KMS-11 (cell line): ENCODE results near the gene NFKBIL1.

Experiments
- H2AFZ ChIP-seq: fragments of 200-600 bp; sonication (generic); 2 replicates; pipeline ENCODE4 v1.6.1; 2016; ENCODE audit warnings: antibody characterized with exemption, mixed run types, low read depth
- H3K27ac ChIP-seq: fragments of 200-600 bp; sonication (generic); 2 replicates; pipeline ENCODE4 v1.6.1; 2016; ENCODE audit warnings: mild to moderate bottlenecking, mixed run types
- H3K27me3 ChIP-seq: fragments of 200-600 bp; sonication (generic); 2 replicates; pipeline ENCODE4 v1.6.1; 2017; ENCODE audit warnings: mild to moderate bottlenecking, low read depth, mixed run types, moderate library complexity; ENCODE audit not compliant: insufficient read depth
- H3K36me3 ChIP-seq: fragments of 200-600 bp; sonication (generic); 2 replicates; pipeline ENCODE4 v1.6.1; 2017; ENCODE audit warnings: mild to moderate bottlenecking, mixed run types; ENCODE audit not compliant: insufficient read depth
- H3K4me1 ChIP-seq: fragments of 200-600 bp; sonication (generic); 2 replicates; pipeline ENCODE4 v1.6.1; 2016; ENCODE audit warnings: mild to moderate bottlenecking, low read depth, mixed run types; ENCODE audit not compliant: poor library complexity, severe bottlenecking
- H3K4me2 ChIP-seq: fragments of 200-600 bp; sonication (generic); 2 replicates; pipeline ENCODE4 v1.7.0; 2016; ENCODE audit warnings: mild to moderate bottlenecking, mixed run types
- H3K4me3 ChIP-seq: fragments of 200-600 bp; sonication (generic); IDR thresholded peaks from 2 replicates; pipeline ENCODE4 v1.6.1; 2017; ENCODE audit warnings: low read depth, low read length, mixed read lengths; ENCODE audit not compliant: insufficient read depth
- H3K79me2 ChIP-seq: fragments of 200-600 bp; sonication (generic); 2 replicates; pipeline ENCODE4 v1.6.1; 2016; ENCODE audit warnings: low read depth, mixed run types; ENCODE audit not compliant: insufficient read depth
- H3K9ac ChIP-seq: fragments of 200-600 bp; sonication (generic); 2 replicates; pipeline ENCODE4 v1.6.1; 2016; ENCODE audit warnings: mild to moderate bottlenecking, mixed run types
- H4K20me1 ChIP-seq: fragments of 200-600 bp; sonication (generic); 2 replicates; pipeline ENCODE4 v1.6.1; 2016; ENCODE audit warnings: mild to moderate bottlenecking, mixed run types; ENCODE audit not compliant: insufficient read depth
- CTCF ChIP-seq: fragments of 200-600 bp; sonication (generic); conservative IDR thresholded peaks from 2 replicates; pipeline ENCODE4 v1.6.1; 2017; ENCODE audit warnings: low read depth, mild to moderate bottlenecking, antibody characterized with exemption, low read length, moderate library complexity, mixed read lengths

The NFKBIL1 gene

GRCh38 chr6:31530659-31531058 is 16.7 kb upstream of the NFKBIL1 start:
- Histone ChIP-seq H3K4me1 (no peaks in the 10 kb centered on the region), H3K79me2 (no peaks in the 10 kb centered on the region; the same call in 1 of the 2 replicates), H3K4me2 (no peak overlapping the region), H3K36me3 (no peaks in the 10 kb centered on the region), H2AFZ (no peak overlapping the region), H3K9ac (no peak overlapping the region), H4K20me1 (peaks cover 2% of the 10 kb centered on the region; the same call in 1 of the 2 replicates), H3K27ac (no peak overlapping the region), H3K27me3 (no peaks in the 10 kb centered on the region), H3K4me3 (no peak overlapping the region)
- no peak for TF ChIP-seq CTCF

- H3K27ac ChIP-seq, result no peak overlapping the region
- H2AFZ ChIP-seq, result no peak overlapping the region
- no peak for TF ChIP-seq CTCF
- peaks cover 3% of the 10 kb centered on the region; the same call in 1 of the 2 replicates for H3K36me3 ChIP-seq
- H3K27me3 ChIP-seq, result no peaks in the 10 kb centered on the region
- no peaks in the 10 kb centered on the region for H3K4me1 ChIP-seq
- no peak overlapping the region for H3K4me2 ChIP-seq
- no peak overlapping the region for H3K9ac ChIP-seq
- peaks cover 4% of the 10 kb centered on the region; the same call in 1 of the 2 replicates for H3K79me2 ChIP-seq
- peaks cover 6% of the 10 kb centered on the region; the same call in 1 of the 2 replicates for H4K20me1 ChIP-seq
- no peak overlapping the region for H3K4me3 ChIP-seq
Measured at GRCh38 chr6:31531162-31531561, 16.2 kb upstream of the NFKBIL1 start.

- Histone ChIP-seq H3K9ac (no peak overlapping the region), H2AFZ (no peak overlapping the region), H3K4me2 (no peak overlapping the region), H3K27ac (no peak overlapping the region), H3K4me1 (no peaks in the 10 kb centered on the region), H4K20me1 (peaks cover 10% of the 10 kb centered on the region), H3K27me3 (no peaks in the 10 kb centered on the region), H3K36me3 (peaks cover 8% of the 10 kb centered on the region; the same call in 1 of the 2 replicates), H3K4me3 (no peak overlapping the region), H3K79me2 (peaks cover 13% of the 10 kb centered on the region; the same call in 1 of the 2 replicates)
- TF ChIP-seq CTCF, result no peak
Measured at GRCh38 chr6:31531771-31532643, 15.4 kb upstream of the NFKBIL1 start.

GRCh38 chr6:31532644-31533454 is 14.6 kb upstream of the NFKBIL1 start:
- no peak overlapping the region for H3K4me2 ChIP-seq
- no peak for TF ChIP-seq CTCF
- H3K79me2 ChIP-seq, result peaks cover 21% of the 10 kb centered on the region; the same call in 1 of the 2 replicates
- no peak overlapping the region for H3K9ac ChIP-seq
- H3K27ac ChIP-seq, result no peak overlapping the region
- H3K4me1 ChIP-seq, result peaks cover 6% of the 10 kb centered on the region
- H2AFZ ChIP-seq, result no peak overlapping the region
- no peaks in the 10 kb centered on the region for H3K27me3 ChIP-seq
- H3K36me3 ChIP-seq, result peaks cover 14% of the 10 kb centered on the region; the same call in 1 of the 2 replicates
- no peak overlapping the region for H3K4me3 ChIP-seq
- peaks cover 14% of the 10 kb centered on the region for H4K20me1 ChIP-seq
